H1 (cell line): ENCODE measurements around the gene RBBP5. TPM values are rescaled to one million over a fixed set of nuclear protein-coding genes. Genes with fewer than 3 reads are reported as not detected.

Experiments
- BACH1 ChIP-seq: IDR thresholded peaks from 2 replicates; pipeline ENCODE4 v1.6.1; 2012; ENCODE audit warnings: low read length, improper control_type of control experiment
- BCL11A ChIP-seq, 2 experiments: IDR thresholded peaks; one replicate each; pipeline ENCODE4 v1.6.1; 2011; ENCODE audit warnings: low read depth in 2 of 2, low read length in 2 of 2, mild to moderate bottlenecking in 2 of 2
- BRCA1 ChIP-seq: IDR thresholded peaks from 2 replicates; pipeline ENCODE4 v1.6.1; 2012; ENCODE audit warnings: low read depth, low read length, improper control_type of control experiment
- CBX8 ChIP-seq: fragments of 300-800, 300-1000 bp; sonication (generic); IDR thresholded peaks from 2 replicates; pipeline ENCODE4 v1.7.1; 2016; ENCODE audit warnings: low read depth, low read length, borderline replicate concordance
- CREB1 ChIP-seq: IDR thresholded peaks from 2 replicates; pipeline ENCODE4 v1.6.1; 2012; ENCODE audit warnings: inconsistent platforms
- RBBP5 ChIP-seq: IDR thresholded peaks from 2 replicates; pipeline ENCODE4 v1.7.1; 2012; ENCODE audit warnings: low read depth, mild to moderate bottlenecking, inconsistent platforms, low read length, moderate library complexity, borderline replicate concordance
- TEAD4 ChIP-seq: IDR thresholded peaks from 2 replicates; pipeline ENCODE4 v1.6.1; 2012; ENCODE audit warnings: low read depth, low read length, inconsistent platforms, mixed read lengths
- USF2 ChIP-seq: IDR thresholded peaks from 2 replicates; pipeline ENCODE4 v1.6.1; 2011; ENCODE audit warnings: low read length, improper control_type of control experiment
- polyA plus RNA-seq, 7 experiments: library from polyadenylated mRNA; depleted of rRNA in 3 of 7; stranded (reverse) in 5 of 7; unstranded in 2 of 7; fragments of >200 nt in 5 of 7; fragments of 200-250 nt in 2 of 7; gene quantifications; 1 replicate in 5 of 7; 2 replicates in 1 of 7; 4 replicates in 1 of 7; pipeline versions ENCODE4 v1.2.1 to v1.2.3, GENCODE V29; 2011 to 2013; ENCODE audit warnings: missing spikeins in 2 of 7, mixed read lengths in 2 of 7
- total RNA-seq: library from RNA; stranded (reverse); fragmentation: NEBNext Ultra II Directional; extraction: Animal tissue kit (Norgen Biotek cat#: 25700); gene quantifications from 2 replicates; pipeline ENCODE4 v1.2.1, GENCODE V29; 2021

RBBP5 gene
- total and polyA plus RNA-seq, 2 of the 8 experiments (the other 6 are each of a cell fraction or from before 2014, with no cell fraction given): 6.7 to 21.5 TPM

DNA sequence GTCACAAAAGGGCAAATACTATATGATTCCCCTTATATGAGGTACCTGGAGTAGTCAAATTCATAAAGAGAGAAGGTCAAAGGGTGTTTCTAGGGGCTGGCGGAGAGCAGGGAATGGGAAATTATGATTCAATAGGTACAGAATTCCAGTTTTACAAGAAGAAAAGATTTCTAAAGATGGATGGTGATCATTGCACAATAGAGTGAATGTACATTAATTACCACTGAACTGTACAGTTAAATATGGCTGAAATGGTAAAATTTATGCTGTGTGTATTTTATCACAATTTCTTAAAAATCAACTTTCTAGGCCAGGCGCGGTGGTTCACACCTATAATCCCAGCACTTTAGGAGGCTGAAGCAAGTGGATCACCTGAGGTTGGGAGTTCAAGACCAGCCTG, 19.4 kb downstream of the RBBP5 start (continued):
- TF ChIP-seq BACH1 (no peak), CBX8 (no peak), RBBP5 (no peak), USF2 (no peak), BCL11A (IDR thresholded peaks at IDR 0.05; ENCODE audit: low read depth in 2 of 2, low read length in 2 of 2) (no peak), TEAD4 (no peak), BRCA1 (no peak), CREB1 (no peak)
